AG09309 (cell line): ENCODE measurements around the gene CCDC61.
A peak's percentile ranks its signal among the peaks of the same experiment; 100 is the strongest.

Experiments used
- DNase-seq: peaks from one replicate; pipeline ENCODE4 v3.0.0-alpha.2; 2010; ENCODE audit warnings: low read depth
- H3K4me3 ChIP-seq: 2 replicates; pipeline ENCODE4 v1.5.1; 2011; ENCODE audit warnings: mild to moderate bottlenecking, low read depth, low read length, moderate library complexity; ENCODE audit not compliant: control insufficient read depth
- CTCF ChIP-seq: IDR thresholded peaks from 2 replicates; pipeline ENCODE4 v1.5.1; 2011; ENCODE audit warnings: mild to moderate bottlenecking, low read depth, low read length, inconsistent platforms; ENCODE audit not compliant: insufficient read depth, control insufficient read depth; ENCODE audit errors: missing control alignments

Gene CCDC61

GRCh38 chr19:46052896-46053295 is 57.6 kb downstream of the CCDC61 start:
- no peak for TF ChIP-seq CTCF
- no peak overlapping the region for H3K4me3 ChIP-seq
- DNase-seq, result no peak

GRCh38 chr19:46056536-46056935 is 61.3 kb downstream of the CCDC61 start:
- H3K4me3 ChIP-seq, result no peak overlapping the region
- no peak for DNase-seq
- no peak for TF ChIP-seq CTCF

GRCh38 chr19:46058778-46059177 is 63.5 kb downstream of the CCDC61 start:
- DNase-seq, result no peak
- H3K4me3 ChIP-seq, result no peak overlapping the region
- TF ChIP-seq CTCF, result no peak

GRCh38 chr19:46060012-46060411 is 64.7 kb downstream of the CCDC61 start:
- no peak overlapping the region for H3K4me3 ChIP-seq
- no peak for DNase-seq
- no peak for TF ChIP-seq CTCF

- no peak for TF ChIP-seq CTCF
- H3K4me3 ChIP-seq, result no peak overlapping the region
- DNase-seq, result no peak
Observed at GRCh38 chr19:46063201-46063600, 67.9 kb downstream of the CCDC61 start.

GRCh38 chr19:46065486-46066071 is 70.3 kb downstream of the CCDC61 start:
- no peak overlapping the region for H3K4me3 ChIP-seq
- no peak for TF ChIP-seq CTCF
- peak; percentile 31 for DNase-seq

GRCh38 chr19:46066471-46066870 is 71.2 kb downstream of the CCDC61 start:
- H3K4me3 ChIP-seq, result no peak overlapping the region
- DNase-seq, result no peak
- TF ChIP-seq CTCF, result no peak
